SU-DHL-6 (cell line): Measurements from ENCODE around the gene SCARB1.

ENCODE experiments used
- CTCF ChIP-seq: fragments of 200-600 bp; sonication (generic); IDR thresholded peaks from one replicate; pipeline ENCODE4 v1.5.1; 2017; ENCODE audit warnings: antibody characterized with exemption, mild to moderate bottlenecking, low read length, moderate library complexity; ENCODE audit not compliant: insufficient read depth, poor library complexity, severe bottlenecking
- EZH2phosphoT487 ChIP-seq: fragments of 200-600 bp; sonication (generic), shearing (Covaris generic); conservative IDR thresholded peaks from 2 replicates; pipeline ENCODE4 v1.6.1; 2018; ENCODE audit warnings: mild to moderate bottlenecking, antibody characterized with exemption, low read length, moderate library complexity, mixed read lengths

- TF ChIP-seq CTCF, result no peak
- no peak for TF ChIP-seq EZH2phosphoT487
These were observed 122.5 kb downstream of the SCARB1 start for GRCh38 chr12:124741211-124741610.
